Measurements from ENCODE around the gene DNAH1. TPM values are rescaled to one million over a fixed set of nuclear protein-coding genes. Genes with fewer than 3 reads are reported as not detected.
A peak's percentile ranks its signal among the peaks of the same experiment; 100 is the strongest.

The DNAH1 gene
- total RNA-seq, 4 donors from 2014 or later = 1.4 to 6.8 (median 2.0) TPM

DNA sequence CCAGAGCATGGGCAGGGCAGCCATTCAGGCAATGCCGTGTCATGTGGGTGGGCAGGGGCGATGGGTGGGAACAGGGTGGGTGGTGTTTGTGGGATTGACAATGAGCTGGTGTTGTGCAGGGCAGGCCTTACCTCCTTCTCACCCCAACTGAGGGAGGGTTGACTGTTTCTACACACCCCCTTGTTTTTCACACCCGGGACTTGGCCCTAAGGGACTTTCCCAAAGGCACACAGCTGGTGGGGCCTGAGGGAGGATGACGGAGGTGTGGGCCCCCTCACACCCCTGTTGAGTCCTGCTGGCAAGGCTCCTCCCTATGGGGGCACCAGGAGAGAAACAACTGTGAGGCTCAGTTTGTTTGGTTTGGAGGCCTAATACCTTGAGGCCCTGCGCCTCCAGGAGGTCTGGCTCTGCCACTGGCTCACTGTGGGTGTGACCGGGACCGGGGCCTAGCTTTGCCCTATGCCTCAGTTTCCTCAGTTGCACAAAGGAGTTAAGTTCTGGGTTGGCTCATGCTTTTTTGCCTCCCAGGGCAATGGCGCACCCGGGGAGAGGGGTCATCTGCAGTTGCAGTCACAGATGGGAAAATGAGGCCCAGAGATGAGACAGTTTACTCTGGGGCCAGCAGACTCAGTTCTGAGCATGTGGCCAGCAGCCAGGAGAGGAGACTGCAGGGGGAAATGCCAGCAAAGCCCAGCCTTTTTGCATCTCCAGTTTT lies 5.1 kb upstream of the DNAH1 start:
- Histone ChIP-seq H3K4me3 (no peak overlapping the region), H3K9me3 (no peaks in the 10 kb centered on the region), H3K36me3 (no peaks in the 10 kb centered on the region), H3K4me1 (no peaks in the 10 kb centered on the region), H3K27me3 (no peaks in the 10 kb centered on the region), H3K27ac (no peak overlapping the region)
- no peak for TF ChIP-seq POLR2A (IDR thresholded peaks at IDR 0.05)
- TF ChIP-seq, protein P1, sequence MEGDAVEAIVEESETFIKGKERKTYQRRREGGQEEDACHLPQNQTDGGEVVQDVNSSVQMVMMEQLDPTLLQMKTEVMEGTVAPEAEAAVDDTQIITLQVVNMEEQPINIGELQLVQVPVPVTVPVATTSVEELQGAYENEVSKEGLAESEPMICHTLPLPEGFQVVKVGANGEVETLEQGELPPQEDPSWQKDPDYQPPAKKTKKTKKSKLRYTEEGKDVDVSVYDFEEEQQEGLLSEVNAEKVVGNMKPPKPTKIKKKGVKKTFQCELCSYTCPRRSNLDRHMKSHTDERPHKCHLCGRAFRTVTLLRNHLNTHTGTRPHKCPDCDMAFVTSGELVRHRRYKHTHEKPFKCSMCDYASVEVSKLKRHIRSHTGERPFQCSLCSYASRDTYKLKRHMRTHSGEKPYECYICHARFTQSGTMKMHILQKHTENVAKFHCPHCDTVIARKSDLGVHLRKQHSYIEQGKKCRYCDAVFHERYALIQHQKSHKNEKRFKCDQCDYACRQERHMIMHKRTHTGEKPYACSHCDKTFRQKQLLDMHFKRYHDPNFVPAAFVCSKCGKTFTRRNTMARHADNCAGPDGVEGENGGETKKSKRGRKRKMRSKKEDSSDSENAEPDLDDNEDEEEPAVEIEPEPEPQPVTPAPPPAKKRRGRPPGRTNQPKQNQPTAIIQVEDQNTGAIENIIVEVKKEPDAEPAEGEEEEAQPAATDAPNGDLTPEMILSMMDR (IDR thresholded peaks at IDR 0.05 in 4 of 5, conservative IDR thresholded peaks at IDR 0.05 in 1 of 5) = no peak
- intact Hi-C loops (cut with DNase I; ENCODE audit: low total_unique reads) (no loop called here), in situ Hi-C loops (cut with MboI; ENCODE audit: low sequenced_read_pairs in 4 of 4) (no loop called here)
- no peak for ATAC-seq
- no peak for DNase-seq

DNA sequence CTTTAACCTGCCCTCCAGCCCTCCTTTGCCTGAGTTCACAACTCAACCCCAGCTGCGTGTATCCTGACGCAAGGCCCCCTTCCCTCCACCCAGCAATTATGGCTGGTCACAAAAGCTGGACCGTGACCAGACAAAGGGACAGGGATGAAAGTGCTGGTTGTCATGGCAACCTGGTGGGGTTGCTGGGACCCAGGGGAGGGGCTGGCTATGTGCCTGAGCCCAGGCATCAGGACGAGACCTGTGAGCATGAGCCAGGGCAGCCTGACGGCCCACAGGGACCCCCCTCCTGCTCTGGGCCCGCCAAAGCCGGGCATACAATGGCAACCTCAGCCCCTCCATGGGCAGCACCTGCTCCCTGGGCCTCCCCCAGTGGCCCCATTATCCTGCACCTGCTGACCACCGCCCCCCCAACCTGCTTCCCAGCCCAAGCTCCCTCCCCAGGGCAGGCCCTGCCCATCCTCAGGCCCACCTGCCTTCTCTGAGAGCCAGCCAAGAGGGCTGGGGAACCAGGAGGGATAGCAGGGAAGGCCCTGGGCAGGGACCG lies 4.5 kb upstream of the DNAH1 start:
- H3K36me3 ChIP-seq = no peaks in the 10 kb centered on the region
- no peak overlapping the region for H3K4me3 ChIP-seq
- TF ChIP-seq, protein P1 (IDR thresholded peaks at IDR 0.05 in 4 of 5, conservative IDR thresholded peaks at IDR 0.05 in 1 of 5) = no peak
- no peak for TF ChIP-seq POLR2A (IDR thresholded peaks at IDR 0.05)
- DNase-seq (no peak), ATAC-seq (no peak)
- no peaks in the 10 kb centered on the region for H3K4me1 ChIP-seq
- in situ Hi-C loops (cut with MboI; ENCODE audit: low sequenced_read_pairs in 4 of 4) (no loop called here), intact Hi-C loops (cut with DNase I; ENCODE audit: low total_unique reads) (no loop called here)
- H3K9me3 ChIP-seq = no peaks in the 10 kb centered on the region
- no peak overlapping the region for H3K27ac ChIP-seq
- H3K27me3 ChIP-seq = no peaks in the 10 kb centered on the region

DNA sequence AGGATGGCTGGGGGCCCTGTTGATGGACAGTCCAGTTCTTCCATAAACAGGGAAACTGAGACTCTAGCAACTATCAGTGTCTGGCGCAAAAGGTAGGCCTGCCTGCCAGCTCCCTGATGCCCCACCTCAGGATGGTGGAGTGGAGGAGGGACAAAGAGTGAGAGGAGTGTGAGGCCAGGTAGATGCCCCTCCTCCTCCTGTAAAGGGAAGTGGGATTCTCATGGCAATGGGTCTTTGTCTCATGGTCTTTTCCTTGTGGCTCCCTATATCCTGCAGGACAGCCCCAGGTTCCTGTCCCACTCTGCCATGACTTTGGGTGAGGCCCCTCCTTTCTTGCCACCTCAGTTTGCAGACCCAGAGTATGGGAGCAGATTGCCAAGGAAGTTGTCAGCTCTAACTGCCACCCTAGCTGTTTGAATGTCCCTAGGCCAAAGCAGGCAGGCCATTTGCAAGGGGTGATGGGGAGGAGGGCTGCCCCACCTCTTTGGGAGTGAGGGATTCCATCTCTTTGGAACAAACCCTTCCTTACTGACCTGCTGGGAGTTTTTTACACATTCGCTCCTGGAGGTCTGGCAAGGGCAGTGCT lies 2.8 kb upstream of the DNAH1 start:
- intact Hi-C loops (cut with DNase I; ENCODE audit: low total_unique reads) = no loop called here
- DNase-seq = no peak

DNA sequence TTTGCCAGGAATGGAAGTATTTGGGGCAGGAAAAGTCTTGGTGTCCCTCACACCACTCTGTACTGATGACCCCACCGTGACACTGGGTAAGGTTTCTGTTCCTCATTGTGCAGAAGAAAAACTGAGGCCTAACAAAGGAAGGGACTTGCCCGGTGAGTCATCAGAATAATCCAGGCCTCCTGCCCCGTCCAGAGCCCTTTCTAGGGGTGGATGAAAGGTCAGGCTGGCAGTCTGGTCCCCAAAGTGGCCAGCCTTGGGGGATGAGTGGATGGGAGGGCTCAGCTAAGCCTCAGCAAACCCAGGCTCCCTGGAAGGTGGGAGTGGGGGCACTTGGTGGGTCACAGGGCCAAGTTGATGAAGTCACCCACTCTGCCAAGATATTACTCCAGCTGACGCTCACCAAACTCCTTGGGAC lies 2.3 kb upstream of the DNAH1 start:
- peak overlapping the region in 1 of 4 donors; percentile 22 for H3K27ac ChIP-seq

More for the DNA sequence above, 2.8 kb upstream of the DNAH1 start:
- in situ Hi-C loops (cut with MboI; ENCODE audit: low sequenced_read_pairs in 4 of 4) = no loop called here
- TF ChIP-seq, protein P1 (IDR thresholded peaks at IDR 0.05 in 4 of 5, conservative IDR thresholded peaks at IDR 0.05 in 1 of 5) = no peak
- no peak for TF ChIP-seq POLR2A (IDR thresholded peaks at IDR 0.05)
- no peak overlapping the region for H3K4me3 ChIP-seq
- no peak for ATAC-seq
- H3K36me3 ChIP-seq = no peaks in the 10 kb centered on the region
- no peaks in the 10 kb centered on the region for H3K9me3 ChIP-seq
- H3K27me3 ChIP-seq = no peaks in the 10 kb centered on the region
- H3K27ac ChIP-seq = peak overlapping the region in 1 of 4 donors; percentile 22
- H3K4me1 ChIP-seq = peaks cover 0 to 3% of the 10 kb centered on the region in 2 donors

More for the DNA sequence above, 2.3 kb upstream of the DNAH1 start:
- TF ChIP-seq, protein P1 (IDR thresholded peaks at IDR 0.05 in 4 of 5, conservative IDR thresholded peaks at IDR 0.05 in 1 of 5) = no peak
- TF ChIP-seq POLR2A (IDR thresholded peaks at IDR 0.05) = no peak
- intact Hi-C loops (cut with DNase I; ENCODE audit: low total_unique reads) = no loop called here
- no peak overlapping the region for H3K4me3 ChIP-seq
- peaks cover 0 to 8% of the 10 kb centered on the region in 2 donors for H3K4me1 ChIP-seq
- no peaks in the 10 kb centered on the region for H3K27me3 ChIP-seq
- no peaks in the 10 kb centered on the region for H3K36me3 ChIP-seq
- no peak for DNase-seq
- in situ Hi-C loops (cut with MboI; ENCODE audit: low sequenced_read_pairs in 4 of 4) = no loop called here
- peak; percentile 42 to 63 for ATAC-seq
- H3K9me3 ChIP-seq = no peaks in the 10 kb centered on the region
